Kidney epithelial cell (primary cell): Measurements from ENCODE around the gene TTI1. TPM values are rescaled to one million over a fixed set of nuclear protein-coding genes. Genes with fewer than 3 reads are reported as not detected.
"Not testable (repeated sequence)": the region's sequence is repeated elsewhere in the genome, so short reads cannot be mapped to it uniquely, and the experiment has no call there.

Experiments used
- DNase-seq: peaks from one replicate; pipeline ENCODE4 v3.0.0-alpha.2; 2010; ENCODE audit warnings: low read depth
- H3K27me3 ChIP-seq: 2 replicates; pipeline ENCODE4 v1.6.0; 2011; ENCODE audit warnings: low read length; ENCODE audit not compliant: control insufficient read depth, insufficient read depth
- H3K36me3 ChIP-seq: 2 replicates; pipeline ENCODE4 v1.5.1; 2011; ENCODE audit warnings: low read length; ENCODE audit not compliant: control insufficient read depth, insufficient read depth
- H3K4me3 ChIP-seq: 2 replicates; pipeline ENCODE4 v1.5.1; 2011; ENCODE audit warnings: low read depth, mild to moderate bottlenecking, control low read depth, low read length
- total RNA-seq: library from RNA; depleted of rRNA; stranded (reverse); fragments of >200 nt; gene quantifications from 2 replicates; pipeline ENCODE4 v1.2.3, GENCODE V29; 2015
- TF ChIP-seq, protein P1 (sequence below): IDR thresholded peaks from 2 replicates; pipeline ENCODE4 v1.5.1; 2011; ENCODE audit warnings: mild to moderate bottlenecking, moderate library complexity, low read length, control low read depth, inconsistent platforms; ENCODE audit not compliant: insufficient read depth, poor library complexity, severe bottlenecking

The TTI1 gene
- total RNA-seq, 1 donor from 2014 or later: 18.8 TPM

DNA sequence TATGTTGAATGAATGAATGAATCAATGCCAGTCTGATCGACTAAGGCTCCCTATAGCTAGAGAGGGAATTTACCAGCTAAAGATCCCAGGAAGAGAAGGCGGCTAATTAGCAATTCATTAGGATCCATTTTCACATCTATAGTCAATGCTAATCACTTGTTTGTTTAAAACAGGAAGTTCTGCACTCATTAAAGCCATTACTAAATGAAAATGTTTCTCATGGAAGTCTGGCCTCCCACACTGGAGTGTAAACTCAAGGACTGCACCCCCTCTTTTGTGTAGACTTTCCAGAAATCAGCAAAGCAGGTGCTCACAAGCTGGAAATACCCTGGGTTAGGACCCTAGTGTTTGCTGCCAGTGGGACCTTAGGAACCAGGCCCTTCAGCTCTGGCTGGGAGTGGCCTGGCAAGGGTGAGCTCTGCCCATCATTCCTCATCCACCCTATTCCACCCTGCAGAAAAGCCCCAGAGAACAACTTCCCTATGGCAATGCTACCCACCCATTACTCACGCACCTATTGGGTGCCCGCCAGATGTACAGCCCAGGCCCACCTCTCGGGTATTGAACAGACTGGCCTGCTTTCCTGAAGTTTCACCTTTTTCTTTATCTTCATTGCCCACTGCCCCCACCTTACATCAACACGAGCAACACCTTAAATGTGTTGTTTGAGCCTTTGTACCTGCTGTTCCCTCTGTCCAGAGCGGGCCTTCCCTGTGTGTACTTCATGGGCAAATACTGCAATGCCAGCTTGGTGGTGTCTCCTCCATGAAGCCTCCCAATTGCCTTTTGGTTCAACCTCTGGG is 60.8 kb downstream of the TTI1 start:
- DNase-seq: no peak
- TF ChIP-seq, protein P1, sequence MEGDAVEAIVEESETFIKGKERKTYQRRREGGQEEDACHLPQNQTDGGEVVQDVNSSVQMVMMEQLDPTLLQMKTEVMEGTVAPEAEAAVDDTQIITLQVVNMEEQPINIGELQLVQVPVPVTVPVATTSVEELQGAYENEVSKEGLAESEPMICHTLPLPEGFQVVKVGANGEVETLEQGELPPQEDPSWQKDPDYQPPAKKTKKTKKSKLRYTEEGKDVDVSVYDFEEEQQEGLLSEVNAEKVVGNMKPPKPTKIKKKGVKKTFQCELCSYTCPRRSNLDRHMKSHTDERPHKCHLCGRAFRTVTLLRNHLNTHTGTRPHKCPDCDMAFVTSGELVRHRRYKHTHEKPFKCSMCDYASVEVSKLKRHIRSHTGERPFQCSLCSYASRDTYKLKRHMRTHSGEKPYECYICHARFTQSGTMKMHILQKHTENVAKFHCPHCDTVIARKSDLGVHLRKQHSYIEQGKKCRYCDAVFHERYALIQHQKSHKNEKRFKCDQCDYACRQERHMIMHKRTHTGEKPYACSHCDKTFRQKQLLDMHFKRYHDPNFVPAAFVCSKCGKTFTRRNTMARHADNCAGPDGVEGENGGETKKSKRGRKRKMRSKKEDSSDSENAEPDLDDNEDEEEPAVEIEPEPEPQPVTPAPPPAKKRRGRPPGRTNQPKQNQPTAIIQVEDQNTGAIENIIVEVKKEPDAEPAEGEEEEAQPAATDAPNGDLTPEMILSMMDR: no peak
- peaks cover 2% of the 10 kb centered on the region for H3K27me3 ChIP-seq
- H3K36me3 ChIP-seq: no peaks in the 10 kb centered on the region
- H3K4me3 ChIP-seq: no peak overlapping the region

DNA sequence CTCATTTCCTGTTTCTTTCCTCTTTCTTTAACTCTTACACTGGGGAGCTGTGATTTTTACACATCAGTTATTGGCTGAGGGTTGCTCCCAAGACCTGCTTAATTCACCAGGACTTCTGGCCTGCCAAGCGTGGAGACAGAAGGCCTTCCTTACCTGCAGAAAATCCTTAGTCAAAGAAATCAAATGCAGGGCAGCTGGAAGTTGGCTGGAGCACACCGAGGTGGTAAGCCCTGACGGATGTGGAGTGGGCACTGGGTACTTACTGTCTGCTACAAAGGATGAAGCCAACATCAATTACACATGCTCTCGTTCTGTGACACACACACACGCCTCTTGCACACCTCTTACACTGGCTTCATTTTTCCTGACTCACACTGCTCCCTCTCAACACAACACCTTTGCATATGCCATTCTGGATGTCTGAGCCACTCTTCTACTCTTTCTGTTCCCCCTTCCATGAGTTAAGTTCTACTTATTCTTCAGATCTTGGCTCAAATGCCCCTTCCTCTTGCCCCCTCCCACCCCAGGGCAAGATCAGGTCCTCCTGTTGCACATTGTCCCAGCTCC is 61.6 kb downstream of the TTI1 start:
- no peaks in the 10 kb centered on the region for H3K27me3 ChIP-seq
- H3K4me3 ChIP-seq: no peak overlapping the region
- H3K36me3 ChIP-seq: no peaks in the 10 kb centered on the region
- TF ChIP-seq, protein P1: no peak
- DNase-seq: no peak

DNA sequence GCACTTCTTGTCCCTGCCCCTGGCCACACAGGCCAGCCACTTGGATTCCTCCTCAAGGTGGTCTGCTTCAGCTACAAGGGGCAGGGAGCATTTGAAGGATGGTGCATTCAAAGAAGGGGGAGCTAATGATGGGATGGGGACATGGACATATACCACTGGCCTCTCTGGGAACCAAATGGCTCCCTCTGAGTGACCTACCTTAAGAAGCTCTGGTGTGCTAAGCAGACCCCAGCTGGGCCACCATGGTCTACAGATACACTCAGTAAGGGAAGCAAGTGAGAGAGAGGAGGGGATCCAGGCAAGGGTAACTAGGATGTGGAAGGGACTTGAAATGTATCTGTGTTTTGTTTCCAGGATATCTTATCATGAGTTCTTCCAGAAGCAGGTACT is 62.4 kb downstream of the TTI1 start:
- Histone ChIP-seq H3K27me3 (no peaks in the 10 kb centered on the region), H3K4me3 (no peak overlapping the region), H3K36me3 (no peaks in the 10 kb centered on the region)
- TF ChIP-seq, protein P1: no peak
- no peak for DNase-seq

DNA sequence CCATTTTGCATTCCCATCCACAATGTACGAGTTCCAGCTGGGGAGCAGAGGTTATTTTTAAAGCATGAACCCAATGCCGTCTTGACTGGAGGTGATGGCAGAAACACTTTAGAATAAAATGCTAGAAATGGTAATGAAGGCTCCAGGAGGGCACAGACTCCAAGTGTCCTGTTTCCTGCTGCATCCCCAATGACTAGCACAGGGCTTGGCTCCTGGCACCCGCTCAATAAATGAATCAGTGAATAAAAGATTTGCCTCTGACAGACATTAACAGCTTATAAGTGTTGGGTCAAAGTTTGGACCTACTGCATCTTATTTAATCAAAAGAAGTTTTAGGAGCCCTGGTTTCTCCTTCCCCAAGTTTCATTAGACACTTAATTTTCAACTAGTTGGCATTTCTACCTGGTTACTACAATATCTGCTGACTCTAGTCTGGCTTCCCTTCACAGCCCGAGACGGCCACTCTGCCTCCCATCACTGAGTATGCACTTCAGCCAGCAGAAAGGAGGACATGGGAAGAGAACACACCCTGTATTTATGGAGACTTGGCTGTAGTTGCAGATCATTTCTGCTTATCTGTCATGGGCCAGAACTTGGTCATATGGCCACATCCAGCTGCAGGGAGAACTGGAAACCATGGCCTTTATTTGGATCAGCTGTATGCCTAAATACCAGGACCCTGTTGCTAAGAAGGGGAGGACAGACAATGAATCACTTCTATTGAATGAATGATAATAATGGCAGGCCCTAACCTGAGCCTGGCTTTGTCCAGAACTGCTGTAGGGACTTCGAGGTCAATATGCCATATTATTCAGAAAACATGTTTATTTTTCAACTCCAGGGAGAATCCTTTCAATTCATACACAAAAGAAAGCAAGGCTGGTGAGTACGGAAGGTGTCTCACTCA is 63.1 kb downstream of the TTI1 start:
- TF ChIP-seq, protein P1: no peak
- Histone ChIP-seq H3K36me3 (no peaks in the 10 kb centered on the region), H3K27me3 (no peaks in the 10 kb centered on the region), H3K4me3 (no peak overlapping the region)
- DNase-seq: no peak

DNA sequence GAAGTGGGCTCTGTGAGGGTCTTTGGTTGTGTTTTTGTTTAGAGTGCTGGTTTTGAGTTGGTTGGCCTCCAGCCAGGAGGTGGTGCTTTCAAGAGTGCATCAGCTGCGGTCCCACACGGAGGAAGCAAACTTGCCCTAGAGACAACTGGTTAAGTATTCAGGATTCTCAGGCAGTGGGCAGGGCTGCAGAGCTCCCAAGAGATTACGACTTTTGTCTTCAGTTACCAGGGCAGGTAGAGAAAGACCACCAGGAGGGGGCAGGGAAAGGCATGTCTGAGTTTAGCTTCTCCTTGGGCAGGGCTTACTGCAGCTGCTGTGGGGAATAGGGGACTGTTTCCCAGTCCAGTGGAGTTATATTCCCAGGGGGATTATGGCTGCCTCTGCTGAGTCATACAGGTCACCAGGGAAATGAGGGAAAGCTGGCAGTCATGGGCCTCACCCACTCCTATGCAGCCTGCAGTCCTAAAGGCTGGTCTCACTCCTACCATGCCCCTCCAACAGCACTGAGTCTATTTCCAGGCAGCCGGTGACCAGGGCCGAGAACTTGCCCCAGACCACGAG is 64.3 kb downstream of the TTI1 start:
- Histone ChIP-seq H3K4me3 (no peak overlapping the region), H3K27me3 (no peaks in the 10 kb centered on the region), H3K36me3 (no peaks in the 10 kb centered on the region)
- DNase-seq: no peak
- TF ChIP-seq, protein P1: no peak

DNA sequence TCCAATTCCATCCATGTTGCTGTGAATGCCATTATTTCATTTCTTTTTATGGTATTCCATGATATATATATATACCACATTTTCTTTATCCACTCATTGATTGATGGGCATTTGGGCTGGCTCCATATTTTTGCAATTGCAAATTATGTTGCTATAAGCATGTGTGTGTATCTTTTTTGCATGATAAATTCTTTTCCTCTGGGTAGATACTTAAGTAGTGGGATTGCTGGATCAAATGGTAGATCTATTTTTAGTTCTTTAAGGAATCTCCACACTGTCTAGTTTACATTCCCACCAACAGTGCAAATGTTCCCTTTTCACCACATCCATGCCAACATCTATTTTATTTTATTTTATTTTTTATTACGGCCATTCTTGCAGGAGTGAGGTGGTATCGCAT is 69.8 kb downstream of the TTI1 start:
- not testable (repeated sequence) for H3K4me3 ChIP-seq, H3K27me3 ChIP-seq, DNase-seq, H3K36me3 ChIP-seq
